SK-N-SH treated with all-trans-retinoic acid at 6 μM for 48 hours (cell line): Measurements from ENCODE around the gene CTTNBP2.

ENCODE experiments used
- OSR1 ChIP-seq: fragments of 250-450 bp; sonication (Bioruptor Pico); IDR thresholded peaks from 2 replicates; pipeline ENCODE4 v1.8.0; 2022; ENCODE audit warnings: moderate library complexity, mild to moderate bottlenecking, inconsistent platforms
- ZFP30 ChIP-seq: fragments of 450-650 bp; formaldehyde crosslinking; IDR thresholded peaks from 2 replicates; pipeline ENCODE4 v1.5.0; 2022; ENCODE audit warnings: mild to moderate bottlenecking, moderate library complexity
- TF ChIP-seq, protein P1 (sequence below): fragments of 250-450 bp; sonication (Bioruptor Pico); IDR thresholded peaks from 2 replicates; pipeline ENCODE4 v1.5.1; 2021; ENCODE audit warnings: mild to moderate bottlenecking, moderate library complexity
- TF ChIP-seq, protein P2 (sequence below): fragments of 250-450 bp; sonication (Bioruptor Pico); IDR thresholded peaks from 2 replicates; pipeline ENCODE4 v1.8.0; 2020; ENCODE audit warnings: mild to moderate bottlenecking, moderate library complexity, borderline replicate concordance
- TF ChIP-seq, protein P3 (sequence below): fragments of 250-450 bp; sonication (Bioruptor Pico); IDR thresholded peaks from 2 replicates; pipeline ENCODE4 v1.8.0; 2021; ENCODE audit warnings: low read depth, mild to moderate bottlenecking, moderate library complexity, borderline replicate concordance

DNA sequence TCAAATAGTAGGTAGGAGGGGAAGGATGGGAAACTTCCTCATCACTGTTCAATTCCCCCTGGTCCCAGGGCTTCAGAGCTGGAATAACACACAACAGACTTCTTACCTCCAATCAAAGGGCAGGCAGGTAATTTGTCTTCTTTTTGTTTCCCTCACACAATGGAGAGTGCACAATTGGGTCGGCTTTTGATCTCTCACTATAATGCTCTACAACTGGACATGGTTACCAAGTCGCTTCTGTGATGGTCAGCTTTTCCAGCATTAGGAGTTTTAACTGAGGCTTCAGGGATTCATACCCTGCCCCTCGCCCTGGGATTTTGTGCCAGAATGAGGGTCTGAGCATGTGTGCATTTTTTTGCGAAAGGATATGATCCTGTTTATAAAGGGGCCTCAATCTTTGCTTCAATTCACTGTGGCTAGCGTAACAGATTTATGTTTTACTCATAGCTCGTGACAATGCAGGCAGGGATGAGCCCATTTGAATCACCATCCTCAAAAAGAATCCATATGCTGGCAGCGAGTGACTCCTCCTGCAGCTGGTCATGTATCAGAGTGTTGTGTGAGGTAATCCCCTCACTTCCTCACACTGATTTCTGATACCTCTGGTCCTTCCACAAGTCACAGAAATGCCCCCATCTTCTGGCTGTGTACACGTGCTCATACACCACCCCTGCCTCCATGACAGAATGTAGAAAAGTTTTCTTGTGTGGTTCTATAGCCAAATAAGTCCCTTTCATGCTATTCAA is 189.6 kb downstream of the CTTNBP2 start:
- TF ChIP-seq, protein P1, sequence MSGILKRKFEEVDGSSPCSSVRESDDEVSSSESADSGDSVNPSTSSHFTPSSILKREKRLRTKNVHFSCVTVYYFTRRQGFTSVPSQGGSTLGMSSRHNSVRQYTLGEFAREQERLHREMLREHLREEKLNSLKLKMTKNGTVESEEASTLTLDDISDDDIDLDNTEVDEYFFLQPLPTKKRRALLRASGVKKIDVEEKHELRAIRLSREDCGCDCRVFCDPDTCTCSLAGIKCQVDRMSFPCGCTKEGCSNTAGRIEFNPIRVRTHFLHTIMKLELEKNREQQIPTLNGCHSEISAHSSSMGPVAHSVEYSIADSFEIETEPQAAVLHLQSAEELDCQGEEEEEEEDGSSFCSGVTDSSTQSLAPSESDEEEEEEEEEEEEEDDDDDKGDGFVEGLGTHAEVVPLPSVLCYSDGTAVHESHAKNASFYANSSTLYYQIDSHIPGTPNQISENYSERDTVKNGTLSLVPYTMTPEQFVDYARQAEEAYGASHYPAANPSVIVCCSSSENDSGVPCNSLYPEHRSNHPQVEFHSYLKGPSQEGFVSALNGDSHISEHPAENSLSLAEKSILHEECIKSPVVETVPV (CRISPR knock-in tag), result no peak
- TF ChIP-seq, protein P2, sequence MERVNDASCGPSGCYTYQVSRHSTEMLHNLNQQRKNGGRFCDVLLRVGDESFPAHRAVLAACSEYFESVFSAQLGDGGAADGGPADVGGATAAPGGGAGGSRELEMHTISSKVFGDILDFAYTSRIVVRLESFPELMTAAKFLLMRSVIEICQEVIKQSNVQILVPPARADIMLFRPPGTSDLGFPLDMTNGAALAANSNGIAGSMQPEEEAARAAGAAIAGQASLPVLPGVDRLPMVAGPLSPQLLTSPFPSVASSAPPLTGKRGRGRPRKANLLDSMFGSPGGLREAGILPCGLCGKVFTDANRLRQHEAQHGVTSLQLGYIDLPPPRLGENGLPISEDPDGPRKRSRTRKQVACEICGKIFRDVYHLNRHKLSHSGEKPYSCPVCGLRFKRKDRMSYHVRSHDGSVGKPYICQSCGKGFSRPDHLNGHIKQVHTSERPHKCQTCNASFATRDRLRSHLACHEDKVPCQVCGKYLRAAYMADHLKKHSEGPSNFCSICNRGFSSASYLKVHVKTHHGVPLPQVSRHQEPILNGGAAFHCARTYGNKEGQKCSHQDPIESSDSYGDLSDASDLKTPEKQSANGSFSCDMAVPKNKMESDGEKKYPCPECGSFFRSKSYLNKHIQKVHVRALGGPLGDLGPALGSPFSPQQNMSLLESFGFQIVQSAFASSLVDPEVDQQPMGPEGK (CRISPR knock-in tag), result no peak
- TF ChIP-seq ZFP30 (CRISPR knock-in tag), result no peak
- TF ChIP-seq, protein P3, sequence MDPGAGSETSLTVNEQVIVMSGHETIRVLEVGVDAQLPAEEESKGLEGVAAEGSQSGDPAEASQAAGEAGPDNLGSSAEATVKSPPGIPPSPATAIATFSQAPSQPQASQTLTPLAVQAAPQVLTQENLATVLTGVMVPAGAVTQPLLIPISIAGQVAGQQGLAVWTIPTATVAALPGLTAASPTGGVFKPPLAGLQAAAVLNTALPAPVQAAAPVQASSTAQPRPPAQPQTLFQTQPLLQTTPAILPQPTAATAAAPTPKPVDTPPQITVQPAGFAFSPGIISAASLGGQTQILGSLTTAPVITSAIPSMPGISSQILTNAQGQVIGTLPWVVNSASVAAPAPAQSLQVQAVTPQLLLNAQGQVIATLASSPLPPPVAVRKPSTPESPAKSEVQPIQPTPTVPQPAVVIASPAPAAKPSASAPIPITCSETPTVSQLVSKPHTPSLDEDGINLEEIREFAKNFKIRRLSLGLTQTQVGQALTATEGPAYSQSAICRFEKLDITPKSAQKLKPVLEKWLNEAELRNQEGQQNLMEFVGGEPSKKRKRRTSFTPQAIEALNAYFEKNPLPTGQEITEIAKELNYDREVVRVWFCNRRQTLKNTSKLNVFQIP (CRISPR knock-in tag), result no peak
- TF ChIP-seq OSR1 (CRISPR knock-in tag), result no peak
